Measurements from ENCODE around the gene CPXM1.

Gene CPXM1

GRCh38 chr20:2762578-2763131 lies 37.8 kb downstream of the CPXM1 start:
- DNase-seq: no peak

- no peak for DNase-seq
Measured at GRCh38 chr20:2761885-2762284, 38.5 kb downstream of the CPXM1 start.

DNA sequence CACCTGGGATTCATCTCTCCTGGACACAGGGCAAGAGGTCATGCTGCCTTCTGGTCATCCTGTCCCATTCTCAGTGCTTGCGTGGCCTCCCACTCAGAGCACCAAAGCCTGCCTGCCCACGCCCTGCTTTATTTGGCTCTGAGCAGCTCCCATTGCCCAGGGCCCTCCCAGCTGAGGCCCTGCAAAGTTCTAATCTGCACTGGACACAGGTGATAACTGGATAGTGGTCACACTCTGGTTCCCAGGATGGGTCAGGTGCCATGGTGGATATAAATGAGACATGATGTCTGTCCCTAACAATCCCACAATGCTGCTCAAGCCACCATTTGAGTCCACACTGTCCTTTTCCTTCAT lies 39.5 kb downstream of the CPXM1 start:
- no peak for DNase-seq

- DNase-seq: no peak
Measured at GRCh38 chr20:2760297-2760951, 40.0 kb downstream of the CPXM1 start.

- DNase-seq: no peak
Measured at GRCh38 chr20:2759603-2760296, 40.7 kb downstream of the CPXM1 start.

- no peak for DNase-seq
Measured at GRCh38 chr20:2759143-2759542, 41.3 kb downstream of the CPXM1 start.

- no peak for DNase-seq
Measured at GRCh38 chr20:2757969-2758368, 42.5 kb downstream of the CPXM1 start.

DNA sequence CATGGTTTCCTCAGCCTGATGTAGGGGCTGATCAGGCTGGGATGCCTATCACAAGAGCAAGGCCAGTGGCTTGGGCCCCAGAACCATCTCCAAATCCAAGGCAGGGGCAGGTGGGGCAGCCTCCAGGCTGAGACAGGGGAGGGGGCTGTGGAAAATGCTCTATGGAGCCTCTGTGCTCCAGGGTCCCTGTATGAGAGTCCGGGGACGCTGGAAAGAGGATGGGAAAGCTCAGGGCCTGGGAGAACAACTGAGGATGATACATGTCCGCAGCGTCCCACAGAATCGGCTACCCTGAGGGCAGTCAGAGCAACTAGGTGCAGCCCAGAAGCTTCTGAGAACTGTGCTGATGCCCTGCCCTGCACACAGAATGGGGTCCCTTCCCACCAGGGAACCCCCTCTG lies 43.4 kb downstream of the CPXM1 start:
- DNase-seq: no peak

DNA sequence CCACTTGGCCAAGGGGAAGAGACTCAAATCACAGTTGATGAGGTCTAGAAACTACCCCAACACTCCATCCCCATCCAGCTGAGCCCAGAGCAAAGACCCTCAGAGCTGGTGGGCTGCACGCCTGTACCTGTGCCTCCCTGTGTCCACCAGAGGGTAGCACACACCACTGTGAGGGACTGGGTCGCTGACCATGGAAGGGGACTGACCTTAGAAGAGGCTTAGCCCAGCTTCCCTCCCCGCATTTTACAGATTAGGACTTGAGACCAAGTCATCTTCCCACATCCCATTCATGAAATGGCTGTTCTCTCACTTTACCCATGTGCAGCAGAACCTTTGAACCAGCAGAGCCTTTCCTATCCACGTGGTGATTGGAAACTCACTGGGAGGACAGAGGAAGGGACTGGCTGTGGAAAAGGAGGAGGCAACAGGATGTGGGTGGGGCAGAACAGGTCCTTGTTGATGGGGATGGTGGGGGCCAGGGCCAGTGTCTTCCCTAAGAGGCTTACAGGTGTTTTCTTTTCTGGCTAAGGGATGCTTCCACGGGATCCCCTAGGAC lies 44.3 kb downstream of the CPXM1 start:
- DNase-seq: peak; percentile 71

DNA sequence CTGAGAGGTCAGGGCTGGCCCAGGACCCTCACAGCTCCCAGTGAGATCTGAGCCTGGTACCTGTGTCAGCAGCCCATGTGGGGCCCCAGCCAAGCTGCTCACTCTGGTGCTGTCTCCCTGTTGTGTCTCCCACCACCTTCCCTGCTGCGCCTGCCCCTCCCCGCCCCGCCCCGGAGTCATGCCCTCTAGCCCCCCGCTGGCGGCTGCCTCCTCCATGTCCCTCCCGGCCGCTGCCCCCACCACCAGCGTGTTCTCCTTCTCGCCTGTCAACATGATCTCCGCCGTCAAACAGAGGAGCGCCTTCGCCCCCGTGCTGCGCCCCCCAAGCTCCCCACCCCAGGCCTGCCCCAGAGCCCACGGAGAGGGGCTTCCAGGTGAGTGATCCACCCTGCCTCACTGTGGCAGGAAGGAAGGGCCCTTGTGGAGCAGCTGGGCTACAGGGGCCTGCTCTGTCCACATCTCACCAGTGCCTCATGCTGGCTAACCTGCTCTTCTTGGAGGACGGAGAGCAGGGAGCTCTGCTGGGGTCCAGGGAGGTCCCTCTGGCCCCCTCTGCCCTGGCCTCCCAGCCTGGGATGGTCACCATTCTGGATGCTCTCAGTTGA lies 44.9 kb downstream of the CPXM1 start:
- DNase-seq: no peak

DNA sequence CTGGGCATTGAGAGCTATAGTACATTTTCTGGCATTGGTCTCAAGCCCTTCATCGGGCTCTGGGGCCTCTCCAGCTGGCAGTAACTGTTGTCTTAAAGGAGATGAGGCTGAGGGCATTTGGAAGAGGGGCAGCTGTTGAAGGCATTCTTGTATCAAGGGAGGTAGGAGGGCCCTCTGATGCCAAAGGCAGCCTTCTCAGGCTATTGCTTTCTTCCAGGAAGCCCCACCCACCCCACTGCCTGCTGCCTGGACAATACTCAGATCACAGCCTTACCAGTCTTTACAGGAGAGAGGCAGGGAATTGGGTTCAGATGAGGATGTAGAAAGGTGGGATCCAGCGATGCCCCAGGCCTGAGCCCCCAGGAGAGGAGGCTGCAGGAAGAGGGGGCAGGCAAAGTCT lies 46.0 kb downstream of the CPXM1 start:
- DNase-seq: no peak

- DNase-seq: no peak
Measured at GRCh38 chr20:2753461-2754040, 46.9 kb downstream of the CPXM1 start.

GRCh38 chr20:2752567-2753460 lies 47.6 kb downstream of the CPXM1 start:
- peak; percentile 60 for DNase-seq

- DNase-seq: no peak
Measured at GRCh38 chr20:2751878-2752566, 48.4 kb downstream of the CPXM1 start.

DNA sequence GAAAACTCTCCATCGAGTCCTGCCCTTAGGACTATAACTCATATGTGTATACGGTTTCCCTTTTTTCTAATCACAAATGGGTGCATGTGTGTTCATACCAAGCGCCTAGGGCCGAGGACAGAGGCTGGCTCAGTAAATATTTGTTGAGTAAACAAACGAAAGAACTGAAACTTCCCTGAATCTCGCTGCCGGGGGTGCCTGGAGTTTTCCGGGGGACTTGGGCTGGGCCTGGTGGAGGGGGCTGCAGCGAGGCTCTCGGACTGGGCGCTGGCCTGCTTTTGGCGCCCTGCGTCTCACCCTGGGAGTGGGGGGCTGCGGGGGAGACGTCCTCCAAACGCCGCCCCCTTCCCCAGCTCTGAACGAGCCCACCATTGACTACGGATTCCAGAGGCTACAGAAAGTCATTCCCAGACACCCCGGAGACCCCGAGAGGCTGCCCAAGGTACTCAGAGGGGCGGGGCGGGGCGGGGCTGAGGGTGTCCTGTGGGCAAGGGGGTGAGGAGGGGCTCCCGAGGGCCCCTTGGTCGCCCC lies 49.0 kb downstream of the CPXM1 start:
- DNase-seq: no peak

DNA sequence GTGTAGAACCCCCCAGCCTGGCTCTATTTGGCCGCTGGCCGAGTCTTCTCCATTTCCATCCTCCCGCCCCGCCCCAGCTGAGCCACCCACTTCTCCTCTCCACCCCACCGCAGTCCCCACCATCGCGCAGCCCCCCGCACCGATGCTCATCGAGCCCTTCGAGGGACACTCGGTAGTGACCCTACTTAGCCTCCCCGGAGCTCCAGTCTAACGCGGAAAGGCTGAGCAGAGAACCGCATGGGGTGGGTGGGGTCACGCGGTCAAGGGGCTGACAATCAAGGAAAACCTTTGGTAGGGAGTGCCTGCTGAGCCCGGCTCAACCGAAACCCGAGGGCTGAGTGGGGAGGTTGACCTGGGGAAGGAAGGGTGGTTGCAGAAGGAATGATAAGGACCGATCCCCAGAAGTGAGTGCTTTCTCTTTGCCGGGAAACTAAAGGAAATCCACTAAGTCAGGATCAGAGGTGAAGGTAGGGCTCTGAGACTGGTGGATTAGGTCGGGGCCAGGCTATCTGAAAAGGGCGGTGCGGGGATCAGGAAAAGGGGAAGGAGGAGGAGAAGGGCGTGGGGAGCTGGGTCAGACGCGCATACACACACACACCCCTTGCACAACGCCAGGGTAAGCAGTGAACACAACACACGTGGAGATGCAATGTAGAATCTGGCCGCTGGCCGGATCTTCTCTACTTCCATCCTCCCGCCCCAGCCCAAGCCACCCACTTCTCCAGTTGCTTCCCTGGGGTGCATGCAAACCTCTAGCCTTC lies 49.8 kb downstream of the CPXM1 start:
- DNase-seq: peak; percentile 77

GRCh38 chr20:2749951-2750490 lies 50.4 kb downstream of the CPXM1 start:
- no peak for DNase-seq

DNA sequence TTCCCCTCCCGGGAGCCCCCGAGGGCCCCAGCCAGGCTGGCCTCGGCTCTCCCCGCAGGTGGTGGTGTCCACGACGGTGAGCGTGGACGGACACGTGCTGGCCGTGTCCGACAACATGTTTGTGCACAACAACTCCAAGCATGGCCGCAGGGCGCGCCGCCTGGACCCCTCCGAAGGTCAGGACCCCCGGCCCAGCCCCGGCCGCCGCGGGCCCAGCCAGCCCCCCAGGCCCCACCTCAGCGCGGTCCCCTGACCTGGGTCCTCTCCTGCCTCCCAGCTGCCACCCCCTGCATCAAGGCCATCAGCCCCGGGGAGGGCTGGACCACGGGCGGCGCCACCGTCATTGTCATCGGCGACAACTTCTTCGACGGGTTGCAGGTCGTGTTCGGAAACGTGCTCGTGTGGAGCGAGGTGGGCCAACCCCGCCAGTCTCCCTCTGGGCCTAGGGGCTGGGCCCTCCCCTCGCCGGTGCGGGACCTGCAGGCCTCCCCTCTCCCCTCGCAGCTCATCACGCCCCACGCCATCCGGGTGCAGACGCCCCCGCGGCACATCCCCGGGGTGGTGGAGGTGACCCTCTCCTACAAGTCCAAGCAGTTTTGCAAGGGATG lies 51.0 kb downstream of the CPXM1 start:
- no peak for DNase-seq

- DNase-seq: no peak
Measured at GRCh38 chr20:2748551-2749342, 51.7 kb downstream of the CPXM1 start.

All from OCI-M1 (cell line).